HG03159 (cell line): ENCODE results near the gene CLDN22.

Experiments
- ATAC-seq: cut with Tn5 transposase; IDR thresholded peaks from one replicate; pipeline ENCODE4 v1.9.1; 2021; ENCODE audit warnings: mild to moderate bottlenecking, moderate library complexity; ENCODE audit not compliant: unreplicated experiment

Gene CLDN22

GRCh38 chr4:183320211-183321059 lies at the start of gene CLDN22:
Gene CLDN22, minus strand, starts transcription at chr4:183320276. Its CDS starts 58 bp downstream, at chr4:183320218.
- no peak for ATAC-seq

DNA sequence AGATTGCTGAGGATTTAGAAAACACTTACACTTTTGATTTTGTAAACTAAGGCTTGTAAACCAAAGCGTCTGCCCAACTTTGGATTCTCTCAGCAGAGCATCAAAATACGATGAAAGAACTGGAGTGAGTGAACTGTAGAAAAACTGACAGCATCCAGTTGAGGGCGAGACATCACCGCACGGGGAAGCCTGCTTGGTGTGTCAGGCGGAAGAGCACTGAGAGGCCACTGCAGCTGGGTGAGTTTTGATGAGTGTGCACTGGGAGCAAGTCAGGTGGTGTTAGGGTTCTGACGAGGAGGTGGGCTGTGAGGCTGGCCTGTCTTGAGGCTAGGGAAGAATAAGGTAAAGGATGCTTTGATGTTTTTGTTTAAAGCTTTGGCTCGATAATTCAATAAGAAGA lies 49.0 kb upstream of the CLDN22 start:
- ATAC-seq = no peak

- ATAC-seq = no peak
Measured at GRCh38 chr4:183366206-183366835, 46.2 kb upstream of the CLDN22 start.

- no peak for ATAC-seq
Measured at GRCh38 chr4:183364025-183364424, 43.9 kb upstream of the CLDN22 start.

DNA sequence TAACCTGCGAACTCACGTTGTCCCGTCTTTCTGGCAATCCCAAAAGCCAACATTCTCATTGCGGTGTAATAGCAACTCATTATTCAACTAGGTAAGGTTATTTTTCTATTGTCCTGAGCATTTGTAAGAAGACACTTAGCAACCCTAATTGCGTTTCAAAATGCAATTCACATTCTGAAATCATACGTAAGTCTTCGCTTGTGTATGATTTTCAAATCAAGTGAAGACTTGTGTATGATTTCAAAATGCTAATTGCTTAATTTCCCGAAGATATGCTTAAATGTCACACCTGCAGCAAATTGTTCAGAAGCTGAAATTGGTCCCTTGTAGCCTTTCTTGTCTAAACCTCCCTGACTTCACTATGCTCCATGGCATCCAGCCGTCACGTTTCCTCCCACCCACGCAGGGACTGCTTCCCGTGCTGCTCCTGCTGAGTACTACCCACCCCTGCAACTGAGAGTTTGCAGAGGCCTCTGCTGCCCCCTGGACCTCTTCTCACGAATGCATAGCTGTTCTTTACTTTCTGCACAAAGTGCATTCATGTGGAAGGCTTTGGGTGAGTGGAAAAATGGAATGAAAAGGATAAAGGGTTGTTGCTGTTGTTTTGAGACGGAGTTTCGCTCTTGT lies 43.0 kb upstream of the CLDN22 start:
- no peak for ATAC-seq

GRCh38 chr4:183362036-183362435 lies 42.0 kb upstream of the CLDN22 start:
- ATAC-seq = no peak

DNA sequence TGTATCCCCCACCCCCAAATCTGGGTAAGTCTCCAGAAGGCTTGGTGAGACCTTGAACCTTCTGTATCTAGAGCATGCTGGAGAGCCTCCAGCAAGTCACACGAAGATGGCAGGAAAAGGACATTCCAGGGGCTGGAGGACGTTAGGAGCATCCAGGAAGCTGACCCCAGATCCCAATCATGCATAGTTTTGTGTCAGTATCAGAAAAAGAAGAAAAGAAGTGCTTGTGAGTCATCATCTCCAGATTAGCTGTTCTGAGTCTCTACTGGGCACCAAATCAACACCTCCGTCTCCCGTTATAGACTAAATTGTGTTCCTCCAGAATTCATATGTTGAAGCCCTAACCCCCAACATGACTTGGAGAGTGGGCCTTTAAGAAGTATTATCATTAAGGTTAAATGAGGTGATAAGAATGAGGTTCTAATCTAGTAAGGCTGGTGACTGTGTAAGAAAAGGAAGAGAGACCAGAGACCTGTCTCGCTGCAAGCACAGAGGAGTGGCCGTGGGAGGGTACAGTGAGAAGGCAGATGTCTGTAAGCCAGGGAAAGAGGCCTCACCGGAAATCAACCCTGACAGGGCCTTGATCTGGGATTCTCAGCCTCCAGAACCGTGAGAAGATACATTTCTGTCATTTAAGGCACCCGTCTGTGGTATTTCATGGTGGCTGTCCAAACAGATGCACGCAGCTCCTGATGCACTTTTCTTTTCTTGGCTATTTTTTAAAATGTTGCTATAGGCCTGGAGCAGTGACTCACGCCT lies 40.3 kb upstream of the CLDN22 start:
- ATAC-seq = no peak

- ATAC-seq = no peak
Measured at GRCh38 chr4:183358215-183358755, 38.2 kb upstream of the CLDN22 start.

GRCh38 chr4:183356931-183357675 lies 37.0 kb upstream of the CLDN22 start:
- ATAC-seq = no peak

DNA sequence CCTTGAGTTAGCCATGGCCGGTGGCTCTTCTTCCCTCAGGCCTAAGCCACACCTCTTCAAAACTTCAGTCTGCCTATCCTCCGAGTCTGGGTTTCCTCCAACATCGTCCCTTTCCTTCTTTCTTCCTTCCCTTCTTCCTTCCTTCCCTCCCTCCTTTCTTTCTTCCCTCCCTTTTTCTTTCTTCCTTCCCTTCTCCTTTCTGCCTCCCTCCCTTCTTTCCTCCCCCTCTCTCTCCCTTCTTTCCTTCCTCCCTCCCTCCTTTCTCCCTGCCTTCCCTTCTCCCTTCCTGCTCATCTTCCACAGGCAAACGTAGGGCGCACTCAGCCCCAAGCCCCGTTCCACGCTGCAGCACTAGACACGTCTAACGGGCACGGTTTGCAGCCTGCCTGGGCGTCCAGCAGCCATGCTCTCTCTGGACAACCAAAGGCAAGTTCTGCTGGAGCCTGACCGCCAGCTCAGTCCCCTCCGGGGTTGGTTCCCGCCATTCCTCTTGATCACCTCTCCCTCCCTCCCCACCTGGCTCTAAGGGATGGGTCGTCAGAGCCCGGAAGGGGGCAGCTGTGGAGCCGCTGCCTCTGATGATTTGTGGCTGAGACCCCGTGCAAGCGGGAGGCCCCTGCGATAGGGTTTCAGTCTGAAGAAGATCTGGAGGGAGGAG lies 36.2 kb upstream of the CLDN22 start:
- ATAC-seq = no peak

GRCh38 chr4:183355405-183355804 lies 35.3 kb upstream of the CLDN22 start:
- no peak for ATAC-seq

GRCh38 chr4:183354219-183354618 lies 34.1 kb upstream of the CLDN22 start:
- ATAC-seq = no peak

DNA sequence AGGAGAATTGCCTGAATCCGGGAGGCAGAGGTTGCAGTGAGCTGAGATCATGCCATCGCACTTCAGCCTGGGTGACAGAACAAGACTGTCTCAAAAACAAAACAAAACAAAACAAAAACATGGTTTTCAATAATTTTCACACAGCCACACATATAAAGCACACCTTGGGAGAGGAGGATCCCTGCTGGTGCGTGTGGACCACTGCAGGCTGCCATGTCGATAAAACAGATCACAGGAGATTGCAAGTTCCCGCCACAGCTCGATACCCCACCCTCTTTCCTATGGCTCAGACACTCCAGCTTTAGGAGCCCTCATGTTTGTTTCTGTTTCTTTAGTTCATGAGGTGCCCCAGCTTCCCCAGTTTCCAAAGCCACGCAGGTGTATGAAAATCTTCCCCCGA lies 33.5 kb upstream of the CLDN22 start:
- ATAC-seq = no peak

DNA sequence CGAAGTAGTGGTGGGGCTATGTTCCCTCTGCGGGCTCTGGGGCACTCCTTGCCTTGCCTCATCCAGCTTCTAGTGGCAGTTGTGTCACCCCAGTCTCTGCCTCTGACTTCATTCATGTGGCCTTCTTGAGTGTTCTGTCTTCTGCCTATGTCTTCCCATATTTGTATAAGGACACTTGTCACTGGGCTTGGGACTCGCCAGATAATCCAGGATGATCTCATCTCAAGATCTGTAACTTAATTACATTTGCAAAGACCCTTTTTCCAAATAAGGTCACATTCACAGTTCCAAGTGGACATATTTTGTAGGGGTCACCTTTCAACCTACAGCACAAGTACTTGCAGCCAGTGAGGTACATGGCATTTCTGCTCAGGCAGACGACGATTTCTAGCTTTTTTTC lies 32.5 kb upstream of the CLDN22 start:
- ATAC-seq = no peak

DNA sequence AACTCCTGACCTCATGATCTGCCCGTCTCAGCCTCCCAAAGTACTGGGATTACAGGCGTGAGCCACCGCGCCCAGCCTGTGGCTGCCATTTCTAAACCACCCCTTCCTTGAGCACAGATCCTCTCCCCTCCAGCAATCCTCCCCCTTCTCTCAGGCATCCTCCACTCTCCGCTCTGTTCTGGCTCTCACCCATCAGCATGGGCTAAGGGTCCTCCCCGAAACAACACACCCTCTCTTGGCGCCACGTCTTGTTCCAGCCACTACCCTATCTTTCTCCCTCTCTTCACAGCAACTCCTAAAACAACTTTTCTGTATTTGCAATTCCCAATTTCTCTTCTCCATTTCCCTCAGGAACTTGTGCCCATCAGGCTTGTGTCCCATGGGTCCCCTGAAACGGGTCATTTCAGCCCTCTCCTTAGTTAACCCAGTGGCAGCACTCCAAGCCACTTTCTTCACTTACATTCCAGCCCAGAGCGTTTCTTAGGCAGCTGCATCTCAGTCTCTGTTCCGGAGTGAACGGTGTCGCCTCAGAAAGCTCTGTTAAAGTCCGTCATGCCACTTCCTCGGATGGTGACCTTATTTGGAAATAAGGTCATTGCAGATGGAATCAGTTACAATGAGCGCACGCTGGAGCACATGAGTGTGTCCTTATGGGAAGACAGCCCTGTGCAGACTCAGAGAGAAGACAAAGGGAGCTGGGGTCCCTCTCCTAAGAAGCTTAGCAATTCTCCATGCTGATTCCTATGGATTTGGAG lies 30.4 kb upstream of the CLDN22 start:
- no peak for ATAC-seq

DNA sequence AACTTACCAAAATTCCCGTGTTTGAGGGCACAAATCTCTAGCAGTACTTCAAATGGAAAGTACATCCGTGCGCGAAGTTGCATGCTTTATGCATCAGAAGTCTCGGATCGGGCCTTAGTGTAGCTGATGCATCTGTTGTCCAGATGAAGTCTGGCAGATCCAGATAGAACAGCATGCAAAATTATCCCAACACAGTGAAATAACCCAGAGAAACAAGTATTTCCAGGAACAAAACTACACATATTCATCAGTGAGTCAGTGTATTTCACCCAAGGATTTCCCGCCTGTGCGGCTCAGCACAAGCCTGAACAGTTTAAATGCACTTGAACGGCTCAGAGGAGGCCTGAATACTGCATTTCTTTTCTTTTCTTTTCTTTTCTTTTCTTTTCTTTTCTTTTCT lies 29.6 kb upstream of the CLDN22 start:
- ATAC-seq = no peak

GRCh38 chr4:183348706-183349659 lies 28.9 kb upstream of the CLDN22 start:
- ATAC-seq = no peak

DNA sequence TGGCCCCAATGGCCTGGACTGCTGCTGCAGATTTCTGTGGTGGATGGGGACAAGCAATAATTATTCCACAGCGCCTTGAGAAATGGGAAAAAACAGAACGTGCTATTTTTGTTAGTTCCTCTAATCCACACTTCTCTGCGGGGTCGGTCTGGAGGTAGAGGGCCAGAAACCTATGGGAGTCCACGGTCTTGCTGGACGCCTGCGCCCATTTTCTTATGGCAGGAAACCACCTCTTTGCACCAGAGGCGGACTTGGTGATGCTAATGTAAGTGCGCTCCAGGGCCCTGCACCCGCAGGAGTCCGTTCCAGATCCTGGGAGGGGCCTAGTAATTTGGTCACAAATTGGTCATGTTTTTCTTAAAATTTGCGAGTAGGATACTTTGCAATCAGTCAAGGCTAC lies 28.1 kb upstream of the CLDN22 start:
- no peak for ATAC-seq
